Endodermal cell (in vitro differentiated cells): ENCODE data around the gene MAP2K6. TPM values are rescaled to one million over a fixed set of nuclear protein-coding genes. Genes with fewer than 3 reads are reported as not detected.

ENCODE experiments used
- DNase-seq: peaks from one replicate; pipeline ENCODE4 v3.0.0-alpha.2; 2017
- H3K27ac ChIP-seq: 2 replicates; pipeline ENCODE4 v1.5.1; 2013; ENCODE audit warnings: mild to moderate bottlenecking, low read depth, low read length, moderate library complexity
- H3K27me3 ChIP-seq: 2 replicates; pipeline ENCODE4 v1.6.1; 2013; ENCODE audit warnings: mild to moderate bottlenecking, low read length, moderate library complexity; ENCODE audit not compliant: insufficient read depth, control insufficient read depth, poor library complexity, severe bottlenecking
- H3K36me3 ChIP-seq: 2 replicates; pipeline ENCODE4 v1.7.0; 2013; ENCODE audit warnings: mild to moderate bottlenecking, low read length, moderate library complexity; ENCODE audit not compliant: control insufficient read depth, insufficient read depth
- H3K4me1 ChIP-seq: one replicate; pipeline ENCODE4 v1.7.0; 2013; ENCODE audit warnings: low read length; ENCODE audit not compliant: control insufficient read depth, insufficient read depth
- H3K4me3 ChIP-seq: 2 replicates; pipeline ENCODE4 v1.5.1; 2013; ENCODE audit warnings: mild to moderate bottlenecking, low read length, moderate library complexity
- H3K9ac ChIP-seq: 2 replicates; pipeline ENCODE4 v1.6.1; 2013; ENCODE audit warnings: mild to moderate bottlenecking, low read length, moderate library complexity; ENCODE audit not compliant: poor library complexity, severe bottlenecking; ENCODE audit errors: extremely low read depth
- H3K9me3 ChIP-seq: 2 replicates; pipeline ENCODE4 v1.6.1; 2013; ENCODE audit warnings: mild to moderate bottlenecking, low read length, moderate library complexity; ENCODE audit not compliant: control insufficient read depth
- H3K27ac Mint-ChIP-seq: 2 replicates; pipeline ENCODE4 v1.8.0; 2020; ENCODE audit warnings: mixed read lengths
- H3K27me3 Mint-ChIP-seq: 2 replicates; pipeline ENCODE4 v1.8.0; 2021; ENCODE audit warnings: mild to moderate bottlenecking, mixed read lengths; ENCODE audit not compliant: insufficient read depth
- H3K36me3 Mint-ChIP-seq: 2 replicates; pipeline ENCODE4 v1.8.0; 2020; ENCODE audit warnings: low read depth, mixed read lengths
- H3K4me1 Mint-ChIP-seq: 2 replicates; pipeline ENCODE4 v1.8.0; 2020; ENCODE audit warnings: mixed read lengths
- H3K4me3 Mint-ChIP-seq: 2 replicates; pipeline ENCODE4 v1.8.0; 2020; ENCODE audit warnings: mild to moderate bottlenecking, moderate library complexity, mixed read lengths
- H3K9me3 Mint-ChIP-seq: 2 replicates; pipeline ENCODE4 v1.8.0; 2020; ENCODE audit warnings: mild to moderate bottlenecking, mixed read lengths
- CTCF ChIP-seq: fragments of 200-600 bp; sonication (generic); conservative IDR thresholded peaks from 2 replicates; pipeline ENCODE4 v1.5.0; 2021; ENCODE audit warnings: antibody characterized with exemption, mild to moderate bottlenecking
- WGBS, 2 experiments: methylation state at CpG; one replicate each; pipeline versions ENCODE4 v1.1.5 to v1.1.7; 2013; ENCODE audit warnings: missing lambda C conversion rate in 2 of 2, mixed read lengths in 1 of 2; ENCODE audit not compliant: insufficient coverage in 1 of 2, insufficient read length in 1 of 2; 5-methylcytosine and 5-hydroxymethylcytosine counted together
- total RNA-seq, 2 donors: library from RNA; stranded (reverse); fragmentation: NEBNext Ultra II Directional in 1 of 2; extraction: Animal tissue kit (Norgen Biotek cat#: 25700) in 1 of 2; gene quantifications; 2 replicates in 1 of 2; 3 replicates in 1 of 2; pipeline ENCODE4 v1.2.1, GENCODE V29; 2021

The MAP2K6 gene
- total RNA-seq, 2 donors from 2014 or later: 42.2 to 55.3 TPM

GRCh38 chr17:69597898-69598692 is 183.6 kb downstream of the MAP2K6 start:
- 90 to 100% methylated on average over 3 to 6 of the region's 7 CpGs for WGBS, 2 experiments
- Mint-ChIP-seq H3K4me3 (no peak overlapping the region), H3K36me3 (no peaks in the 10 kb centered on the region), H3K9me3 (no peaks in the 10 kb centered on the region), H3K4me1 (no peaks in the 10 kb centered on the region), H3K27ac (no peak overlapping the region), H3K27me3 (no peaks in the 10 kb centered on the region)
- no peaks in the 10 kb centered on the region for H3K4me1 ChIP-seq
- H3K4me3 ChIP-seq: no peak overlapping the region
- no peak overlapping the region for H3K27ac ChIP-seq
- H3K27me3 ChIP-seq: no peaks in the 10 kb centered on the region
- DNase-seq: no peak
- H3K9me3 ChIP-seq: no peaks in the 10 kb centered on the region
- no peak overlapping the region for H3K9ac ChIP-seq
- no peak for TF ChIP-seq CTCF
- no peaks in the 10 kb centered on the region for H3K36me3 ChIP-seq

- 88 to 94% methylated on average over 3 to 5 of the region's 5 CpGs for WGBS, 2 experiments
- Mint-ChIP-seq H3K9me3 (no peaks in the 10 kb centered on the region), H3K4me3 (no peak overlapping the region)
Observed at GRCh38 chr17:69602972-69603371, 188.5 kb downstream of the MAP2K6 start.

More at GRCh38 chr17:69602972-69603371, 188.5 kb downstream of the MAP2K6 start:
- H3K9me3 ChIP-seq: no peaks in the 10 kb centered on the region
- no peak overlapping the region for H3K4me3 ChIP-seq
- Mint-ChIP-seq H3K27ac (no peak overlapping the region), H3K4me1 (peaks cover 9% of the 10 kb centered on the region), H3K27me3 (no peaks in the 10 kb centered on the region), H3K36me3 (no peaks in the 10 kb centered on the region)
- no peaks in the 10 kb centered on the region for H3K36me3 ChIP-seq
- no peak for TF ChIP-seq CTCF
- H3K27me3 ChIP-seq: no peaks in the 10 kb centered on the region
- no peak for DNase-seq
- no peaks in the 10 kb centered on the region for H3K4me1 ChIP-seq
- H3K9ac ChIP-seq: no peak overlapping the region
- no peak overlapping the region for H3K27ac ChIP-seq

Other genes with a start within 250 kb of the MAP2K6 start
- gene ABCA10, start 185.9 kb upstream of the MAP2K6 start, total RNA-seq: not detected
- 1 to 10 TPM; 2.7 to 2.8 TPM for gene ABCA5, start 87.6 kb upstream of the MAP2K6 start, total RNA-seq